NCI-H82 (cell line): ENCODE measurements around the gene HELZ.

ENCODE experiments used
- DNase-seq: peaks from one replicate; lab custom pipeline; 2025; lab: John Stamatoyannopoulos, UW

The HELZ gene

GRCh38 chr17:67079491-67079890, 165.5 kb downstream of the HELZ start:
- DNase-seq, result no peak

- DNase-seq, result no peak
These were observed 166.7 kb downstream of the HELZ start for GRCh38 chr17:67078292-67078691.

GRCh38 chr17:67076290-67076689, 168.7 kb downstream of the HELZ start:
- DNase-seq, result no peak

- no peak for DNase-seq
These were observed 170.2 kb downstream of the HELZ start for GRCh38 chr17:67074781-67075180.

- no peak for DNase-seq
These were observed 172.1 kb downstream of the HELZ start for GRCh38 chr17:67072885-67073284.

- no peak for DNase-seq
These were observed 173.4 kb downstream of the HELZ start for GRCh38 chr17:67071595-67071994.

- DNase-seq, result no peak
These were observed 175.3 kb downstream of the HELZ start for GRCh38 chr17:67069603-67070136.

- DNase-seq, result peak; percentile 90
These were observed 176.0 kb downstream of the HELZ start for GRCh38 chr17:67068999-67069398.

GRCh38 chr17:67067571-67068482, 177.2 kb downstream of the HELZ start:
- peak; percentile 10 for DNase-seq

- DNase-seq, result peak; percentile 22
These were observed 178.3 kb downstream of the HELZ start for GRCh38 chr17:67066717-67067116.

GRCh38 chr17:67063141-67063540, 181.9 kb downstream of the HELZ start:
- DNase-seq, result no peak

- DNase-seq, result no peak
These were observed 185.6 kb downstream of the HELZ start for GRCh38 chr17:67059372-67059771.

GRCh38 chr17:67058036-67058435, 187.0 kb downstream of the HELZ start:
- no peak for DNase-seq

- no peak for DNase-seq
These were observed 188.1 kb downstream of the HELZ start for GRCh38 chr17:67056746-67057490.

- peak; percentile 13 for DNase-seq
These were observed 188.9 kb downstream of the HELZ start for GRCh38 chr17:67055811-67056745.

GRCh38 chr17:67055041-67055443, 190.0 kb downstream of the HELZ start:
- DNase-seq, result no peak

- DNase-seq, result no peak
These were observed 190.4 kb downstream of the HELZ start for GRCh38 chr17:67054608-67055007.

GRCh38 chr17:67054011-67054591, 190.9 kb downstream of the HELZ start:
- DNase-seq, result no peak

- DNase-seq, result no peak
These were observed 191.5 kb downstream of the HELZ start for GRCh38 chr17:67053438-67054000.

GRCh38 chr17:67052720-67053437, 192.1 kb downstream of the HELZ start:
- no peak for DNase-seq
